ENCODE data around the gene PHACTR1.

DNA sequence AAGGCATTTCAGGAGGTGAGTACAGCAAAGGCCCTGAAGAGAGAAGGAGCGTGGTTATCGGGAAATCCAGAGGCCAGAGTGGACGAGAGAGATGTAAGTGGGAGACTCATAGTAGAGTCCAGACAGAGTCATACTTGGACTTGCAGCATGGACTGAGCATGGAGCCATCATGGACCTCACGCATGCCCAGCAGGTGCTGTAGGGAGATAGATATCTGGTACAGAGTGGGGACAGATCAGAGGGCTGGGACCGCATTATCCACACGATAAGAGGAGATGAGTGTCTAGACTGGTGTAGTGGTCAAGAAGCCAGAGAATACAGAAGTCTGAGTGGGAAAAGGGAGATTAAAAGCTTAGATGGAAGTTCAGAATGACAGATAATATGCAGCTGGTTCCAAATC, 484.8 kb downstream of the PHACTR1 start:
- TF ChIP-seq, protein P1, sequence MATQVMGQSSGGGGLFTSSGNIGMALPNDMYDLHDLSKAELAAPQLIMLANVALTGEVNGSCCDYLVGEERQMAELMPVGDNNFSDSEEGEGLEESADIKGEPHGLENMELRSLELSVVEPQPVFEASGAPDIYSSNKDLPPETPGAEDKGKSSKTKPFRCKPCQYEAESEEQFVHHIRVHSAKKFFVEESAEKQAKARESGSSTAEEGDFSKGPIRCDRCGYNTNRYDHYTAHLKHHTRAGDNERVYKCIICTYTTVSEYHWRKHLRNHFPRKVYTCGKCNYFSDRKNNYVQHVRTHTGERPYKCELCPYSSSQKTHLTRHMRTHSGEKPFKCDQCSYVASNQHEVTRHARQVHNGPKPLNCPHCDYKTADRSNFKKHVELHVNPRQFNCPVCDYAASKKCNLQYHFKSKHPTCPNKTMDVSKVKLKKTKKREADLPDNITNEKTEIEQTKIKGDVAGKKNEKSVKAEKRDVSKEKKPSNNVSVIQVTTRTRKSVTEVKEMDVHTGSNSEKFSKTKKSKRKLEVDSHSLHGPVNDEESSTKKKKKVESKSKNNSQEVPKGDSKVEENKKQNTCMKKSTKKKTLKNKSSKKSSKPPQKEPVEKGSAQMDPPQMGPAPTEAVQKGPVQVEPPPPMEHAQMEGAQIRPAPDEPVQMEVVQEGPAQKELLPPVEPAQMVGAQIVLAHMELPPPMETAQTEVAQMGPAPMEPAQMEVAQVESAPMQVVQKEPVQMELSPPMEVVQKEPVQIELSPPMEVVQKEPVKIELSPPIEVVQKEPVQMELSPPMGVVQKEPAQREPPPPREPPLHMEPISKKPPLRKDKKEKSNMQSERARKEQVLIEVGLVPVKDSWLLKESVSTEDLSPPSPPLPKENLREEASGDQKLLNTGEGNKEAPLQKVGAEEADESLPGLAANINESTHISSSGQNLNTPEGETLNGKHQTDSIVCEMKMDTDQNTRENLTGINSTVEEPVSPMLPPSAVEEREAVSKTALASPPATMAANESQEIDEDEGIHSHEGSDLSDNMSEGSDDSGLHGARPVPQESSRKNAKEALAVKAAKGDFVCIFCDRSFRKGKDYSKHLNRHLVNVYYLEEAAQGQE (IDR thresholded peaks at IDR 0.05; ENCODE audit: insufficient read depth in 1 of 2, low read depth in 2 of 2, low read length in 1 of 2): no peak
- TF ChIP-seq, protein P2, sequence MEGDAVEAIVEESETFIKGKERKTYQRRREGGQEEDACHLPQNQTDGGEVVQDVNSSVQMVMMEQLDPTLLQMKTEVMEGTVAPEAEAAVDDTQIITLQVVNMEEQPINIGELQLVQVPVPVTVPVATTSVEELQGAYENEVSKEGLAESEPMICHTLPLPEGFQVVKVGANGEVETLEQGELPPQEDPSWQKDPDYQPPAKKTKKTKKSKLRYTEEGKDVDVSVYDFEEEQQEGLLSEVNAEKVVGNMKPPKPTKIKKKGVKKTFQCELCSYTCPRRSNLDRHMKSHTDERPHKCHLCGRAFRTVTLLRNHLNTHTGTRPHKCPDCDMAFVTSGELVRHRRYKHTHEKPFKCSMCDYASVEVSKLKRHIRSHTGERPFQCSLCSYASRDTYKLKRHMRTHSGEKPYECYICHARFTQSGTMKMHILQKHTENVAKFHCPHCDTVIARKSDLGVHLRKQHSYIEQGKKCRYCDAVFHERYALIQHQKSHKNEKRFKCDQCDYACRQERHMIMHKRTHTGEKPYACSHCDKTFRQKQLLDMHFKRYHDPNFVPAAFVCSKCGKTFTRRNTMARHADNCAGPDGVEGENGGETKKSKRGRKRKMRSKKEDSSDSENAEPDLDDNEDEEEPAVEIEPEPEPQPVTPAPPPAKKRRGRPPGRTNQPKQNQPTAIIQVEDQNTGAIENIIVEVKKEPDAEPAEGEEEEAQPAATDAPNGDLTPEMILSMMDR (IDR thresholded peaks at IDR 0.05): no peak
